A673 (cell line): ENCODE data around the gene LGALS3BP.
"Not testable (repeated sequence)": the region's sequence is repeated elsewhere in the genome, so short reads cannot be mapped to it uniquely, and the experiment has no call there.

Experiments
- CTCF ChIP-seq: fragments of 300-800, 200-600 bp; sonication (generic); conservative IDR thresholded peaks from 2 replicates; pipeline ENCODE4 v1.5.1; 2017; ENCODE audit warnings: low read depth, mild to moderate bottlenecking, antibody characterized with exemption, low read length, moderate library complexity, mixed read lengths
- EZH2 ChIP-seq: fragments of 200-600 bp; sonication (generic); IDR thresholded peaks from 2 replicates; pipeline ENCODE4 v1.6.1; 2017; ENCODE audit warnings: borderline replicate concordance, low read depth, mild to moderate bottlenecking, mixed read lengths, antibody characterized with exemption, low read length; ENCODE audit not compliant: poor library complexity, severe bottlenecking

GRCh38 chr17:78945455-78945854, 34.3 kb downstream of the LGALS3BP start:
- not testable (repeated sequence) for TF ChIP-seq CTCF, EZH2
